Activated T-cell treated with anti-CD3 and anti-CD28 coated beads, Interleukin-2, amount 50 U/mL, for 72 hours (primary cell): ENCODE measurements around the gene HSP90AB1. TPM values are rescaled to one million over a fixed set of nuclear protein-coding genes. Genes with fewer than 3 reads are reported as not detected.

ENCODE experiments used
- total RNA-seq, 2 donors: library from RNA; stranded (reverse); gene quantifications; one replicate each; pipeline ENCODE4 v1.2.3, GENCODE V29; 2022

The HSP90AB1 gene
- total RNA-seq, 2 donors from 2014 or later: 915 to 1,109 TPM

Other genes starting within 250 kb of the HSP90AB1 start
- gene MRPL14, start 119.6 kb upstream of the HSP90AB1 start, total RNA-seq: 10 to 100 TPM; 31.6 to 33.6 TPM
- gene TMEM63B, start 119.5 kb upstream of the HSP90AB1 start, total RNA-seq: 10 to 100 TPM; 16.3 to 17.9 TPM
- gene CAPN11, start 88.3 kb upstream of the HSP90AB1 start, total RNA-seq: under 1 TPM in 1 of 2 donors, not detected in 1; 0.39 TPM
- not detected for gene MYMX, start 30.2 kb upstream of the HSP90AB1 start, total RNA-seq
- gene SLC29A1, start 23.5 kb upstream of the HSP90AB1 start, total RNA-seq: 10 to 100 TPM; 21.7 to 28.0 TPM
- gene SLC35B2, start 10.4 kb downstream of the HSP90AB1 start, total RNA-seq: 10 to 100 TPM; 13.9 to 16.9 TPM
- gene NFKBIE, start 18.4 kb downstream of the HSP90AB1 start, total RNA-seq: 10 to 100 TPM; 18.1 to 19.8 TPM
- gene TMEM151B, start 23.3 kb downstream of the HSP90AB1 start, total RNA-seq: under 1 TPM in 1 of 2 donors, not detected in 1; 0.25 TPM
- 10 to 100 TPM; 12.3 to 15.2 TPM for gene AARS2, start 66.2 kb downstream of the HSP90AB1 start, total RNA-seq
- not detected for gene SPATS1, start 95.5 kb downstream of the HSP90AB1 start, total RNA-seq
- 10 to 100 TPM; 17.9 to 19.3 TPM for gene CDC5L, start 140.6 kb downstream of the HSP90AB1 start, total RNA-seq